GM19397 (cell line): ENCODE measurements around the gene KCNG1.
"Not testable (repeated sequence)": the region's sequence is repeated elsewhere in the genome, so short reads cannot be mapped to it uniquely, and the experiment has no call there.

Experiments
- ATAC-seq: cut with Tn5 transposase; IDR thresholded peaks from one replicate; pipeline ENCODE4 v1.9.1; 2021; ENCODE audit warnings: mild to moderate bottlenecking, moderate library complexity; ENCODE audit not compliant: unreplicated experiment

The KCNG1 gene, protein sequence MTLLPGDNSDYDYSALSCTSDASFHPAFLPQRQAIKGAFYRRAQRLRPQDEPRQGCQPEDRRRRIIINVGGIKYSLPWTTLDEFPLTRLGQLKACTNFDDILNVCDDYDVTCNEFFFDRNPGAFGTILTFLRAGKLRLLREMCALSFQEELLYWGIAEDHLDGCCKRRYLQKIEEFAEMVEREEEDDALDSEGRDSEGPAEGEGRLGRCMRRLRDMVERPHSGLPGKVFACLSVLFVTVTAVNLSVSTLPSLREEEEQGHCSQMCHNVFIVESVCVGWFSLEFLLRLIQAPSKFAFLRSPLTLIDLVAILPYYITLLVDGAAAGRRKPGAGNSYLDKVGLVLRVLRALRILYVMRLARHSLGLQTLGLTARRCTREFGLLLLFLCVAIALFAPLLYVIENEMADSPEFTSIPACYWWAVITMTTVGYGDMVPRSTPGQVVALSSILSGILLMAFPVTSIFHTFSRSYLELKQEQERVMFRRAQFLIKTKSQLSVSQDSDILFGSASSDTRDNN

GRCh38 chr20:51022803-51023616 is at the start of gene KCNG1:
Gene KCNG1 (minus strand): TSS chr20:51023107. CDS start chr20:51010338, 12,769 bp downstream.
- ATAC-seq, result no peak

- no peak for ATAC-seq
Observed at GRCh38 chr20:51070621-51071020, 47.7 kb upstream of the KCNG1 start.

DNA sequence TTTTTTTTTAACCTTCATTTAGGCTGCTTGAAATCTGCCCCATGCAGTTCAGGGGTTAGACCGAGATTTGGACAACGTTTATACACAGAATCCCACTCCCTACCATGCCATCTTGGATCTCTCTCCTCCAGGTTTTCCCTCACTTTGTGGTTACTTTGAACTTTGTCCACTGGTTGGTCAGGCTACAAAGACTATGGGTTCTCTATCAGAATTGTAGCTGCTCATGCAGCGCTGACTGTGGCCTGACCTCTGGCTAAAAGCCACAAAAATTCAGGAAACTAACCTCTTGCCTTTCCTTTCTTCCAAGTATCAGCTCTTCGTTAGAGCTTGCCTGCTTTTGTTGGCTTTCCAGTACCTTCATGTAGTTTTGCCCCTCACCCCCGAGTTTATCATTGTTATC is 44.9 kb upstream of the KCNG1 start:
- no peak for ATAC-seq

- no peak for ATAC-seq
Observed at GRCh38 chr20:51065615-51066014, 42.7 kb upstream of the KCNG1 start.

GRCh38 chr20:51064137-51064536 is 41.2 kb upstream of the KCNG1 start:
- ATAC-seq, result no peak

GRCh38 chr20:51062065-51062464 is 39.2 kb upstream of the KCNG1 start:
- no peak for ATAC-seq

- ATAC-seq, result no peak
Observed at GRCh38 chr20:51061418-51062045, 38.6 kb upstream of the KCNG1 start.

DNA sequence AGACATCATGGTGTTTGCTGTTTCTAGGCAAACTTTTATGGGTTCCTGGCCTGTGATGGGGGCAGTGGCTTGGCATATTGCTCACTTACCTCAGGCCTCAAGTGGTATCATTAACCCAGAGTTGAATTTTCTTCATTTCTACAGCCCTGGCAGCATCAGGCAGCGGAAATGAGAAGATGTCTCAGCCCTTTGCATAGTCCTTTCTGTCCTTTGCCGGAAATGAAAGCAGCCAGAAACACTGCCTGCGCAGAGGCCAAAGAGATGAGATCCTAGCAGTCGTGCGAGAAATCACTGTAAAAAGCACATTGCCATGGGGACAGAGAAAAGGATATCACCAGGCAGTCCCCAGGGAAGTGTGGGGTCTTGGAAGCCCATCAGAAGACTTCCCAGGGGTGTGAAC is 37.4 kb upstream of the KCNG1 start:
- ATAC-seq, result no peak

GRCh38 chr20:51059862-51060261 is 37.0 kb upstream of the KCNG1 start:
- ATAC-seq, result no peak

DNA sequence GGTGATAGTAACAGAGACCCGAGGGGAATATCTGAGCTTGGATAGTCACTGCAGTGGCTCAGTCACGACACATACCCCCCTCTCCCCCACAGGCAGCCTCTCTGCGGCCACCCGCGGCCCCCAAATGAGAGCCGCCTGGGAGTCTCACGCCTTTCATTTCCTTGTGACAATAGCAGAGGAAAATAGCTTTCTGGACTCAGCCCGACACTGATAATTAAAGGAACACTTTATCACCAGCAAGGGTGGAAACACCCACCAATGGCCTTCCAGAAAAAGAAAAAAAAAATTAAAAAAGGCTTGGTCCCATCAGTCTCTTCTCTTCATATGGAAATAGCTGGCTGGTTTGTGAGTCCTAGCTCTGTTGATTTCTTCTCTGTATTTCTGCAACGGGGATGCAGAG is 35.1 kb upstream of the KCNG1 start:
- no peak for ATAC-seq

GRCh38 chr20:51054233-51054632 is 31.3 kb upstream of the KCNG1 start:
- no peak for ATAC-seq

DNA sequence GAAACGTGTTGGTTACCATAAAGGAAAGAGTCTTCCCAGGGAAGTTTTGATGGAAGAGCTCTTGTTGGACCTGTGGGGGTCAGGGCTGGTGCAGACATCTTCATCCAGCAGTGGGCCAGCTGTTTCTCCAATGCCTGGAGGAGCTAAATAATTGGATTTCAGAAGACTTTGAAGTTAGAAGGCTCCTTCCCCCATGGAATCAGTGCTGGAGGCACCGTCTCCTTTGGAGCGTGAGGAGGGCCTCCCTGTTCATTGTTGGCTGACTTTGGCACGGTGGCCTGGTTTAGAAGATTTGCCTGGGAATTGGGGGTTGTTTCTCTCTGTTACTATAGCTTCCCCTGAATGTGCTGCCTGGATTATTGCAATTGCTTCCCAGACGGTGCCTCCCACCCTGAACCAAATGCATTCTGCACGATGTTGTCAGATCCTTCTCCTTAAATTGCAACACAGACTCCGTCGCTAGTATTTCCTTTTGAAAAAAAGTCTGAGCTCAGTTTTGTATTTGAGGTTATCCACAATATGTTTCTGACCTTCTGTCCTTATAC is 27.7 kb upstream of the KCNG1 start:
- ATAC-seq, result no peak

GRCh38 chr20:51046021-51046985 is 23.4 kb upstream of the KCNG1 start:
- ATAC-seq, result no peak

GRCh38 chr20:51045492-51045891 is 22.6 kb upstream of the KCNG1 start:
- not testable (repeated sequence) for ATAC-seq

DNA sequence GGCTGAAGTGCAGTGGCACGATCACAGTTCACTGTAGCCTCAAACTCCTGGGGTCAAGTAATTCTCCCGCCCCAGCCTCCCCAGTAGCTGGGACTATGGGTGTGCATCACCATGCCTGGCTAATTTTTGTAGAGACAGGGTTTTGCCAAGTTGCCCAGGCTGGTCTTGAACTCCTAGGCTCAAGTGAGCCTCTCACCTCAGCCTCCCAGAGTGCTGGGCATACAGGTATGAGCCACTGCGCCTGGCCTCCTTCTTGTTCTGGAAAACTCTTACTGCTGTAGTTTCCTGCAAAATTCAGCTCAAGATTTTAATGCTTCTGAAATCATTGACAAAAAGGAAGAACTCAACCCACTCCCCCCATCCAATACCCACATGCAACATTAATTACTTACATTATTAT is 21.9 kb upstream of the KCNG1 start:
- no peak for ATAC-seq

- ATAC-seq, result no peak
Observed at GRCh38 chr20:51043811-51044210, 20.9 kb upstream of the KCNG1 start.

DNA sequence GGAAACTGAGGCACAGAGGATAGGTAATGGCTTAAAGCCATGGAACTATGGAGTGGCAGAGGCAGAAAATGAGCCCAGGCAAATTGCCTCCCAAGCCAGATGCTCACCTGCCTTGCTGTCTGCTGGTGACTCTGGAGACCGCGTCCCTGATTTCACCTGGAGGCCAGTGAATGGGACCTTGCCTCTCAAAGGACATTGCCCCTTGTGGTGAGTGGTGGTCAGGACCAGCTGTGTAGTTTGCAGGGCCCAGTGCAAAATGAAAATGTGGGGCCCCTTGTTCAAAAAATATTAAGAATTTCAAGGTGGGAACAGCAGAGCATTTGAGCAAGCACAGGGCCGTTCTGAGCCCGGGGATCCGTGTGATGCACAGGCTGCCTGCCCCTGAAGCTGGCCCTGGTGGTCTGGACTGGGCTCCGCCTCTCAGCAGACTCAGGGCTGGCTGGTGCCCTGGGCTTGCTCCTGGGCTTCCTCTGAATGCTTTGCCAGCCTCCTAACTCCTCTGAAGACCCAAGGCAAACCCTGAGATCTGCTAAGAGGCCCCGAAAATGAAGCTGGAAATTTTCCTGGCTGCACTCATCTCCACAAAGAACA is 19.8 kb upstream of the KCNG1 start:
- no peak for ATAC-seq

GRCh38 chr20:51042064-51042463 is 19.2 kb upstream of the KCNG1 start:
- ATAC-seq, result no peak

- ATAC-seq, result no peak
Observed at GRCh38 chr20:51037532-51038115, 14.7 kb upstream of the KCNG1 start.
